Heart right ventricle (tissue), 16 donors: ENCODE measurements around the gene SKIC8. TPM values are rescaled to one million over a fixed set of nuclear protein-coding genes. Genes with fewer than 3 reads are reported as not detected.

Experiments
- ATAC-seq, 8 donors: fragments of 200-7000 bp; cut with Tn5 transposase; one replicate each; pipeline ENCODE4 v1.9.1; 2020; ENCODE audit warnings: mild to moderate bottlenecking in 8 of 8, moderate library complexity in 8 of 8, moderate number of reproducible peaks in 1 of 8
- DNase-seq, 2 donors: peaks; one replicate each; pipeline ENCODE4 v3.0.0-alpha.2; 2020
- H3K27ac ChIP-seq, 10 donors: fragments of 200-600 bp; sonication (generic) in 2 of 10; one replicate each; pipeline versions ENCODE4 v1.5.0 to v1.8.0; 2020 to 2022; ENCODE audit warnings: mild to moderate bottlenecking in 3 of 10
- H3K27me3 ChIP-seq, 7 donors: fragments of 200-600 bp; one replicate each; pipeline ENCODE4 v1.8.0; 2021 to 2022; ENCODE audit warnings: mild to moderate bottlenecking in 2 of 7
- H3K36me3 ChIP-seq, 9 donors: fragments of 200-600 bp; sonication (generic) in 1 of 9; one replicate each; pipeline versions ENCODE4 v1.5.0 to v1.8.0; 2020 to 2022; ENCODE audit warnings: mild to moderate bottlenecking in 2 of 9
- H3K4me1 ChIP-seq, 9 donors: fragments of 200-600 bp; sonication (generic) in 1 of 9; one replicate each; pipeline versions ENCODE4 v1.5.0 to v1.8.0; 2020 to 2022; ENCODE audit warnings: mild to moderate bottlenecking in 4 of 9
- H3K4me3 ChIP-seq, 10 donors: fragments of 200-600 bp; sonication (generic) in 2 of 10; one replicate each; pipeline versions ENCODE4 v1.5.0 to v1.8.0; 2020 to 2022; ENCODE audit warnings: mild to moderate bottlenecking in 7 of 10, moderate library complexity in 2 of 10
- H3K9me3 ChIP-seq, 11 donors: fragments of 200-600 bp in 10 of 11; sonication (generic) in 2 of 11; one replicate each; pipeline versions ENCODE4 v1.5.0 to v1.8.0; 2013 to 2022; ENCODE audit warnings: mild to moderate bottlenecking in 2 of 11, control low read depth in 1 of 11, moderate library complexity in 1 of 11
- WGBS, 2 donors: extraction: QIAGEN DNeasy Blood & Tissue Kit; methylation state at CpG; one replicate each; pipeline ENCODE4 v1.1.7; 2013; ENCODE audit warnings: inconsistent platforms in 1 of 2; 5-methylcytosine and 5-hydroxymethylcytosine counted together
- intact Hi-C, 10 donors: fragments of 100-400 bp; cut with DNase I; formaldehyde crosslinking; loops; one replicate each; pipeline versions ENCODE4 v1.11.1 to v1.14.2; 2022
- polyA plus RNA-seq, 2 donors: library from polyadenylated mRNA; stranded (reverse); fragments of 200-250 nt; gene quantifications; one replicate each; pipeline ENCODE4 v1.2.3, GENCODE V29; 2013
- total RNA-seq, 10 donors: library from RNA; stranded (reverse); fragmentation: NEBNext Ultra II Directional in 3 of 10; extraction: Animal tissue kit (Norgen Biotek cat#: 25700) in 3 of 10; gene quantifications; one replicate each; pipeline versions ENCODE4 v1.2.1 to v1.2.4, GENCODE V29; 2021 to 2023
- TF ChIP-seq, protein P1 (sequence below), 9 donors: fragments of 200-600 bp; sonication (generic) in 2 of 9; IDR thresholded peaks; one replicate each; pipeline versions ENCODE4 v1.5.0 to v1.8.0; 2021 to 2022; ENCODE audit warnings: antibody characterized with exemption in 9 of 9, mild to moderate bottlenecking in 5 of 9, moderate library complexity in 1 of 9
- donor health status: Arrhythmogenic right ventricular cardiomyopathy.
- donor health status: ischemic (EF 13 %, LVEDD 7.1; RV severe dilation, severe dysfunction).
- donor health status: healthy with polysubstance abuse.
- donor health status: DM: no; HTN: yes; CAD: no.
- donor health status: DM: no; HTN: no; CAD: no.
- donor health status: ischemic (EF 25% LVEDD 6.9; RV normal size, moderate dysfunction).
- donor health status: ischemic (EF 25% LVEDD 5.7; RV mildly dilated, moderate dysfunction).
- donor health status: healthy.
- donor health status: DM: yes; HTN: yes; CAD: no.
- donor health status: Ischemic cardiomyopathy.
- donor health status: ischemic (EF 35%, LVEDD 5.7; RV mildly dilated, moderate dysfunction).
- donor health status: nonischemic (EF 11% LVEDD 7.7; RV severe dilation, severe dysfunction).
- donor health status: DM: yes; HTN: yes; CAD: no.
- donor health status: PGD.
- donor health status: ischemic (EF 29% LVEDD 5.4; RV normal size, mild dysfunction).
- donor health status: nonischemic (EF 23%, LVEDD 6.1; RV moderate dilation, normal function).

The SKIC8 gene
- total and polyA plus RNA-seq, 12 donors = 24.0 to 37.0 (median 27.2) TPM

DNA sequence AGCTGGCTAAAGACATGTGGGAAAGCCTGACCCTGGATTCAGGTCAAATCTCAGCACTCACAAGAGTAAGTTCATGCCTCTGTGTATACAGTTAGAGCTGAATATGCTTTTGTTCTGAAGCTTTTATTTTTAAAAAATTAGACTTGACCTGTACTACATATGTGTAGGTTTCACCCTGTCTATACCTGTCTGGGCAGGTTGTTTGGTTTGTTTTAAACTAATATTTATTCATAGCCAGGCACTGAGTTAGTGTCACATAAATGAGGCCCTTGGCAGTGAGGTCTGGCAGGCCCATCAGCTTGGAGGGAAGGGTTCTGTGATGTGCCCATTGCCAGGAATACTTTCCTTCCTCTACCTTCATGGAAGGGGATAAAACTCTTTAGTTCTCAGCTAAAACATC is 33.2 kb downstream of the SKIC8 start:
- TF ChIP-seq, protein P1, sequence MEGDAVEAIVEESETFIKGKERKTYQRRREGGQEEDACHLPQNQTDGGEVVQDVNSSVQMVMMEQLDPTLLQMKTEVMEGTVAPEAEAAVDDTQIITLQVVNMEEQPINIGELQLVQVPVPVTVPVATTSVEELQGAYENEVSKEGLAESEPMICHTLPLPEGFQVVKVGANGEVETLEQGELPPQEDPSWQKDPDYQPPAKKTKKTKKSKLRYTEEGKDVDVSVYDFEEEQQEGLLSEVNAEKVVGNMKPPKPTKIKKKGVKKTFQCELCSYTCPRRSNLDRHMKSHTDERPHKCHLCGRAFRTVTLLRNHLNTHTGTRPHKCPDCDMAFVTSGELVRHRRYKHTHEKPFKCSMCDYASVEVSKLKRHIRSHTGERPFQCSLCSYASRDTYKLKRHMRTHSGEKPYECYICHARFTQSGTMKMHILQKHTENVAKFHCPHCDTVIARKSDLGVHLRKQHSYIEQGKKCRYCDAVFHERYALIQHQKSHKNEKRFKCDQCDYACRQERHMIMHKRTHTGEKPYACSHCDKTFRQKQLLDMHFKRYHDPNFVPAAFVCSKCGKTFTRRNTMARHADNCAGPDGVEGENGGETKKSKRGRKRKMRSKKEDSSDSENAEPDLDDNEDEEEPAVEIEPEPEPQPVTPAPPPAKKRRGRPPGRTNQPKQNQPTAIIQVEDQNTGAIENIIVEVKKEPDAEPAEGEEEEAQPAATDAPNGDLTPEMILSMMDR (IDR thresholded peaks at IDR 0.05) = no peak
- Histone ChIP-seq H3K4me1 (peaks cover 2 to 47% (median 22%) of the 10 kb centered on the region in 9 donors), H3K4me3 (peak overlapping the region in 9 of 10 donors; percentile 1 to 86 (median 47)), H3K27ac (peak overlapping the region; percentile 1 to 97 (median 88)), H3K9me3 (no peaks in the 10 kb centered on the region), H3K36me3 (peaks cover 0 to 11% (median 0%) of the 10 kb centered on the region in 9 donors), H3K27me3 (no peaks in the 10 kb centered on the region)
- intact Hi-C loops = no loop called here
- ATAC-seq = peak in 2 of 8 donors; percentile 0 to 8
- no peak for DNase-seq

DNA sequence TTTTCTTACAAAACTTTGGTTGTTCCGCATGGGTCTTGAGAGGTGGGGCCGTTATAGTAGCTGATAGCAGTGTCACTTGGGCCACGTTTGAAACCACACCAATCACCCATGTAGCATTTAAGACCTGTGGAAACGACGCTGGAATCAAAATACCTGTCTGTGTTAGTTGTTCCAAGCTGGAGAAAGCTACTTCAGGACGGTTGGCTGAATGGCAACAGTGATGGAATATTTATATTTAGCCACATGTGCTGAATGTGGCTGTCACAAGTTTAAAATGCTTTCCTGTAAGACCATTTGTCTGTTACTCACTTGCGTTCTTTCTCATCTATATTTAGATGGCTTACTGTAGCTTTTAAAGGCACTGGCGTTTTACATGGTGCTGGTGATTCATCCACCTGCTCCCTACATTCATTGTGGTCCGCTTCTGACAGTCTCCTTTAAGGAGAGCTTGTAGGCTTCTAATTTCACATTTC is 33.6 kb downstream of the SKIC8 start:
- 42 to 54% methylated on average over 9 of the region's 9 CpGs for WGBS, 2 donors
- H3K4me3 ChIP-seq = peak overlapping the region in 9 of 10 donors; percentile 60 to 87 (median 80)
- peaks cover 2 to 47% (median 22%) of the 10 kb centered on the region in 9 donors for H3K4me1 ChIP-seq
- H3K36me3 ChIP-seq = peaks cover 0 to 7% (median 0%) of the 10 kb centered on the region in 9 donors
- ATAC-seq (peak; percentile 49 to 87 (median 81)), DNase-seq (peak in 1 of 2 donors; percentile 34)
- intact Hi-C loops = no loop called here
- H3K27me3 ChIP-seq = no peaks in the 10 kb centered on the region
- no peaks in the 10 kb centered on the region for H3K9me3 ChIP-seq
- TF ChIP-seq, protein P1 (IDR thresholded peaks at IDR 0.05) = no peak
- H3K27ac ChIP-seq = peak overlapping the region; percentile 47 to 97 (median 90)

DNA sequence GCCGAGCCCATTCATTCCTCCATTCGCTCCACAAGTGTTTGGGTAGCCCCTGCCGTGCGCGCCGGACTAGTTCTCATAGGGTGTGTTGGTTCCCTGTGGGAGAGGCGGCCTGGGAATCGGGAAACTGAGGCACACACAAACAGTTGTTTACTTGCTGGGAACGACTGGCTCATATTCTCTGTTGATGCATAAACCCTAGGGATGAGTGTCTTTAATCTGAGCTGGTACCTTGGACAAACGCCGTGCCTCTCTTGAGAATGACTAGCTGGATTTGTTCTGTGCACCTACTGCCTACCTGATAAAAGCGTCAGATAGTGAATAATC is 34.3 kb downstream of the SKIC8 start:
- Histone ChIP-seq H3K4me1 (peaks cover 2 to 47% (median 22%) of the 10 kb centered on the region in 9 donors), H3K9me3 (no peaks in the 10 kb centered on the region), H3K27ac (peak overlapping the region; percentile 47 to 97 (median 90)), H3K27me3 (no peaks in the 10 kb centered on the region), H3K4me3 (peak overlapping the region; percentile 60 to 87 (median 79)), H3K36me3 (peaks cover 0 to under 1% (median 0%) of the 10 kb centered on the region in 9 donors)
- WGBS, 2 donors = 26 to 37% methylated on average over 12 of the region's 12 CpGs
- TF ChIP-seq, protein P1 (IDR thresholded peaks at IDR 0.05) = no peak
- intact Hi-C loops = no loop called here
- ATAC-seq (peak in 1 of 8 donors; percentile 3), DNase-seq (no peak)

DNA sequence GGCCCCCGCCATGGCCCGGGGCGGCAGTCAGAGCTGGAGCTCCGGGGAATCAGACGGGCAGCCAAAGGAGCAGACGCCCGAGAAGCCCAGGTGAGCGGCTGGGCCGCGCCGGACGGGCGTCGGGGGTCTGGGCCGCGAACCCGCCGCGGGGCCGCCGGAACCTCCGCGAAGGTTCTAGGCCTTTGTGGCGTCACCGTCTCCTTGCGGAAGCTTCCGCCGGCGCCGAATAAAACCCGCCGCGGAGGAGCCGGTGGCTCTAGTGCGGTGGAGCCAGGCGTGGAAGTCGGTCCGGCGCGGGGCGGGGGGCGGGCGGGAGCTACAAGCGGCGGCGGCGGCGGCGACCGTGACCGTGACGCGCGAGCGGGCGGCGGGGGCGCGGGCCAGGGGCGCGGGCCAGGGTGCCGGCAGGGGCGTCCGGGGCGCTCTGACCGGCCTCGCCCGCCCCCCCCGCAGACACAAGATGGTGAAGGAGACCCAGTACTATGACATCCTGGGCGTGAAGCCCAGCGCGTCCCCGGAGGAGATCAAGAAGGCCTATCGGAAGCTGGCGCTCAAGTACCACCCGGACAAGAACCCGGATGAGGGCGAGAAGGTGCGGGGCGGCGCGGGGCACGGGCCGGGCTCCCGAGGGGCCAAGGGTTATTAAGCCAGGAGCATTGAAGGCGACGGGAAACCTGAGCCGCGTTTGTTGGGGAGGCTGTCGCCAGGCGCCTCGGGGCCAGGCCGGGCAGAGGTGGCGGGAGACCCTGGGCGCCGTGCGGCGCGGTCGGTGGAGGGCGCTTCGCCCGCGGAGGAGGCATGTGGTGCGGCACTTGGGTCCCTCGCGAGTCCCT is 34.9 kb downstream of the SKIC8 start, which contains the start of gene DNAJA4:
DNAJA4 (plus strand) TSS at position 259 of the 833 bp plus-strand sequence; CDS start at position 461, 202 bp downstream.
- peaks cover 2 to 47% (median 22%) of the 10 kb centered on the region in 9 donors for H3K4me1 ChIP-seq
- 4 to 5% methylated on average over 99 to 107 of the region's 107 CpGs for WGBS, 2 donors
- intact Hi-C loops = no loop called here
- ATAC-seq (peak; percentile 43 to 65 (median 58)), DNase-seq (peak; percentile 64 to 70)
- no peaks in the 10 kb centered on the region for H3K9me3 ChIP-seq
- no peaks in the 10 kb centered on the region for H3K27me3 ChIP-seq
- peak within 1 kb of the TSS; percentile 47 to 97 (median 90) for H3K27ac ChIP-seq
- H3K36me3 ChIP-seq = no peaks in the 10 kb centered on the region
- TF ChIP-seq, protein P1 (IDR thresholded peaks at IDR 0.05) = peak in 4 of 9 donors; percentile 31 to 50 (median 44)
- peak within 1 kb of the TSS; percentile 60 to 87 (median 79) for H3K4me3 ChIP-seq
